Measurements from ENCODE around the gene SDK1.

The SDK1 gene

GRCh38 chr7:4080954-4081353, 779.9 kb downstream of the SDK1 start:
- TF ChIP-seq CTCF (IDR thresholded peaks at IDR 0.05; ENCODE audit: low read depth, low read length), result no peak
- no peak overlapping the region for H3K4me3 ChIP-seq (ENCODE audit: low read depth, low read length)

DNA sequence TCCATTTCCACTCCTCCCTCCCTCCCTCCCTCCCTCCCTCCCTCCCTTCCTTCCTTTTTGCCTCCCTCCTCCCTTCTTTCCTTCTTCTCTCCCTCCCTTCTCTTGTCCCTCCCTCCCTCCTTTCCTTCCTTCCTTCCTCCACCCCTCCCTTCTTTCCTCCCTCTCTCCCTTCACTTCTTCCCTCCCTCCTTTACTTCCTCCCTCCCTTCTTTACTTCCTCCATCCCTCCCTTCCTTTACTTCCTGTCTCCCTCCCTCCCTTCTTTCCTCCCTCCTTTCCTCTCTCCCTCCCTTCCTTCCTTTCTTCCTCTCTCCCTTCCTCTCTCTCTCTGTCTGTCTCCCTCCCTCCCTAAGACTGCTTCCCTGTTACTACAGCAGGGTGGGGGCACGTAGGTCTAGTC, 782.5 kb downstream of the SDK1 start:
- TF ChIP-seq CTCF (IDR thresholded peaks at IDR 0.05; ENCODE audit: low read depth, low read length), result no peak
- H3K4me3 ChIP-seq (ENCODE audit: low read depth, low read length), result no peak overlapping the region

GRCh38 chr7:4084271-4084670, 783.2 kb downstream of the SDK1 start:
- TF ChIP-seq CTCF (IDR thresholded peaks at IDR 0.05; ENCODE audit: low read depth, low read length), result no peak
- no peak overlapping the region for H3K4me3 ChIP-seq (ENCODE audit: low read depth, low read length)

DNA sequence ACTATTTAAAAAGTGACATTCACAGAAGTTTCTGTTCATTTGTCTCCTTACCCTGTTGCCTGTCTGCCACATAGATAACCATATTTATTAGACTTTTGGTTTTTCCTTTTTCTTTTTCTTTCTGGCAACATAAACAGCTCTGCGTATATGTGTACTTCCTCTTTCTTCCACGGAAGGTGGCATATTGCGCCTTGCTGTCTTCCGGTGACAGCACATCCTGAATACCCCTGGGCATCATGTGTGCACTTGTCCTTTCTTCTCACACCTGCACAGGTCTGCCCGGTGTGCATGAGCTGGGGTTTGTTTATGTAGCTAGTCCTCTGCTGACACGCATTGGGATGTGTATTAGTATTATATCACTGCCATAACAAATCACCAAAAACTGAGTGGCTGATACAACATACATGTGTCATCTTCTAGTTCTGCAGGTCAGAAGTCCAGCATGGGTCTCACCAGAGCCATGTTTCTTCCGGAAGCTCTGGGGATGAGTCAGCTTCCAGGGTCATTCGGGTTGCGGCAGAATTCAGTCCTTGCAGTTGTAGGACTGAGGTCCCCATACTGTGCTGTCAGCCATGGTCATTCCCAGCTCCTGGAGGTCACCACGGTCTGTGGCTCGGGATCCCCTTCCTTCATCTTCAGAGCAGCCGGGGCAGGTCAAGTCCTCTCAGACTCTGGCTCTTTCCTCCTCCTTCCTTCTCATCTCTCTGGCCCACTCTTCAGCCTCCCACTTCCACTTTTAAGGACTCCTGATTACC, 785.1 kb downstream of the SDK1 start:
- no peak overlapping the region for H3K4me3 ChIP-seq (ENCODE audit: low read depth, low read length)
- no peak for TF ChIP-seq CTCF (IDR thresholded peaks at IDR 0.05; ENCODE audit: low read depth, low read length)

DNA sequence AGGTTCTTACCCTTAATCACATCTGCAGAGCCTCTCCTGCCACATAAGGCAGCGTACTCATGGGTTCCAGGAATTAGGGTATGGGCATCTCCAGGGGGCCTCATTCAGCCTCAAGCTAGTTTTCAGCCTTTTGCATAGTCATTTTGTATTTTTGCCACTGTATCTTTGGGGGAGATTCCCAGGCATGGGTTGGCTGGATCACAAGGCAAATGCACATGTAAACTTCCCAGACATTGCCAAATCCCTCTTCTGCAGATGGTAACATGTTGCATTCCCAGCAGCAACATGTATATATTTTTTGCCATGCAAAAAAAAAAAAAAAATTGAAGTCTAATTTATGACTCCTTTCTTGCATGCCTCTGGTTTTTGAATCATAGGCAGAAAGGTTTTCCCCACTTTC, 785.7 kb downstream of the SDK1 start:
- no peak for TF ChIP-seq CTCF (IDR thresholded peaks at IDR 0.05; ENCODE audit: low read depth, low read length)
- no peak overlapping the region for H3K4me3 ChIP-seq (ENCODE audit: low read depth, low read length)

- H3K4me3 ChIP-seq (ENCODE audit: low read depth, low read length), result no peak overlapping the region
- no peak for TF ChIP-seq CTCF (IDR thresholded peaks at IDR 0.05; ENCODE audit: low read depth, low read length)
Measured at GRCh38 chr7:4091767-4092166, 790.7 kb downstream of the SDK1 start.

DNA sequence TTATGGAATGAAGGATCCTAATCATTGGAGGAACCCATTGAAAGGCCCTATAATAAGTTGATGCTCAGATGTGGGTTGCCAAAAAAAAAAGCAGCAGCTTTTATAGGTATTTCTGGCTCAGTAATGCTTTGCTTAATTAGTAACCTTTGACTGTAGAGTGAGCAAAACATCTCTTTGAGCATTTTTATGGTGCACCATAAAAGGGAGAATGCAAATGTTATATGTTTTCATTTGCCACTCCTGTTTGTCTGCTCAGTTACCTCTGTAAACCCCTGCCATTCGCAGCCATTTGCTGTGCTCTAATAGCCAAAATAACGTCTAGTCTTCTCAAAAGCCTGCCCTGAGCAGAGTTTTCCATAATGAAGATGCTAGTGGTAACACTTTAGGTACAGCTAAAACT, 792.0 kb downstream of the SDK1 start:
- TF ChIP-seq CTCF (IDR thresholded peaks at IDR 0.05; ENCODE audit: low read depth, low read length), result no peak
- H3K4me3 ChIP-seq (ENCODE audit: low read depth, low read length), result no peak overlapping the region

Measured in WI38 (cell line).